ENCODE results near the gene BMX. TPM values are rescaled to one million over a fixed set of nuclear protein-coding genes. Genes with fewer than 3 reads are reported as not detected.

Gene BMX
- total RNA-seq, 1 donor from 2014 or later = 3.1 TPM

DNA sequence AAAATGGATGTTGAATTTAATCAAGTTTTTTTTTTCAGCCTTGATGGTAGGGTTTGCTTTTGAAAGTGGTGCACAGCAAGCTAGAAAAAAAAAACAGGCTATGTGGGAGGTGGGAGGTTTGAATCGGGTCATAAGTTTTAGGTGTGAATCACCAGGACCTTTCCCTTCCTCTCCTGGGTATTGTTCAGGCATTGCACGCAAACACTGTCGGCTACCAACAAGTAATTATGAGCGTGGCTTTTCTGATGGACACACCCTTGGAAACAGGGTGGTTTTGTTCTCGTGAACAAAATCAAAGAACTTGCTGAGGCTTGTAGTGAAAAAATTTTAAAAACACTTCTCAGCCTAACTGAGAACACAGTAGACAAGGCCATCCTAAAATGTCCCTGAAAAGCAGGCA is 25.6 kb upstream of the BMX start:
- Histone ChIP-seq H3K27ac (ENCODE audit: low read depth, low read length) (no peak overlapping the region), H3K9ac (ENCODE audit: low read depth in 1 of 3, low read length in 3 of 3) (no peak overlapping the region), H3K27me3 (ENCODE audit: control insufficient read depth in 3 of 3, insufficient read depth in 3 of 3, low read length in 3 of 3) (peaks cover 0 to 2% (median 0%) of the 10 kb centered on the region in 3 donors)

DNA sequence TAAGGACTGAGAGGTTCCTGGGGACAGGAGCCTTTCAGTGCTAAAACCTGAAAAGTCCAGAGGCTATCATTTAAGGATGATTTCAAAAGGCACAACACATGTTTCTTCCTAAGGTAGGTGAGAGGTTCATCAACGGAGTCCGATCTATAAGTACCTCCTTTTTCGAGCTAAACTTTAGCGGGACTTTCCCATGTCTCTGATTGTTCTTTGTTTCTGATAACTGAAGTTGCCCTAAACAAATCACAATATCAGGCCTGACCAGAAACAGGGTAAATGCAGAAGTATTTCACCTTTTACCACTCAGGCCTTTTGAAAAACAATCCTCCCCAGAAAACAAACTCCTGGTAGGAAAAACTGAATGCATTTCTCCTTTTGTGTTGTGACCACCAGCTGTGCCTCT is 25.1 kb upstream of the BMX start:
- peaks cover 0 to 2% (median 0%) of the 10 kb centered on the region in 3 donors for H3K27me3 ChIP-seq (ENCODE audit: control insufficient read depth in 3 of 3, insufficient read depth in 3 of 3, low read length in 3 of 3)
- no peak overlapping the region for H3K27ac ChIP-seq (ENCODE audit: low read depth, low read length)
- no peaks in the 10 kb centered on the region for H3K9me3 ChIP-seq (ENCODE audit: control insufficient read depth in 3 of 3, low read length in 3 of 3)
- peak overlapping the region in 1 of 3 donors; percentile 11 for H3K9ac ChIP-seq (ENCODE audit: low read depth in 1 of 3, low read length in 3 of 3)
- H3K4me3 ChIP-seq (ENCODE audit: low read length in 3 of 3) = no peak overlapping the region
- H3K4me1 ChIP-seq (ENCODE audit: control insufficient read depth in 3 of 3, insufficient read depth in 3 of 3, low read length in 3 of 3) = peaks cover 0 to 2% (median 0%) of the 10 kb centered on the region in 3 donors
- peaks cover 0 to 10% (median 2%) of the 10 kb centered on the region in 3 donors for H3K36me3 ChIP-seq (ENCODE audit: control insufficient read depth in 3 of 3, insufficient read depth in 3 of 3, low read length in 3 of 3)

More for the DNA sequence above, 25.6 kb upstream of the BMX start:
- H3K9me3 ChIP-seq (ENCODE audit: control insufficient read depth in 3 of 3, low read length in 3 of 3) = no peaks in the 10 kb centered on the region
- H3K4me3 ChIP-seq (ENCODE audit: low read length in 3 of 3) = no peak overlapping the region
- H3K36me3 ChIP-seq (ENCODE audit: control insufficient read depth in 3 of 3, insufficient read depth in 3 of 3, low read length in 3 of 3) = peaks cover 0 to 10% (median 2%) of the 10 kb centered on the region in 3 donors
- H3K4me1 ChIP-seq (ENCODE audit: control insufficient read depth in 3 of 3, insufficient read depth in 3 of 3, low read length in 3 of 3) = peaks cover 0 to 2% (median 0%) of the 10 kb centered on the region in 3 donors

DNA sequence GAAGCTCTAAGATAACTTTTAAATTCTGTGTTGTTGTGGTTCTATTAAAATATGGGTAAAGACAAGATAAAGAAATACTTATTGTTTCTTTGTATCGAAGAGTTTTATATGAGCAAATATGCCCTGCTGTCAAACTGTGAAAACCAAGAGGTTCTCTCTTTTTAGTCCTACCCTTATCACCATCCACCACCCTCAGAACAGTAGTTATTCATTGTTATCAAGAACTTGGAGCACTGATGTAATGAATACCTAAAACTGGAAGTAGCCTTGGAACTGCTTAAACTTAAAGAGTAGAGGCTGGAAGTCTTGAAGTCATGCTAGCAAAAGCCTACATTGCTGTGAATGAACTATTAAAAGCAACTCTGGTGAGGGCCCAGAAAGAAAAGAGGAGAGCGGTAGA is 16.7 kb upstream of the BMX start:
- H3K4me3 ChIP-seq (ENCODE audit: low read length in 3 of 3) = no peak overlapping the region
- H3K27me3 ChIP-seq (ENCODE audit: control insufficient read depth in 3 of 3, insufficient read depth in 3 of 3, low read length in 3 of 3) = no peaks in the 10 kb centered on the region
- no peak overlapping the region for H3K9ac ChIP-seq (ENCODE audit: low read depth in 1 of 3, low read length in 3 of 3)
- H3K9me3 ChIP-seq (ENCODE audit: control insufficient read depth in 3 of 3, low read length in 3 of 3) = no peaks in the 10 kb centered on the region
- H3K4me1 ChIP-seq (ENCODE audit: control insufficient read depth in 3 of 3, insufficient read depth in 3 of 3, low read length in 3 of 3) = peaks cover 0 to 4% (median 2%) of the 10 kb centered on the region in 3 donors
- H3K36me3 ChIP-seq (ENCODE audit: control insufficient read depth in 3 of 3, insufficient read depth in 3 of 3, low read length in 3 of 3) = peaks cover 0 to 7% (median 4%) of the 10 kb centered on the region in 3 donors
- H3K27ac ChIP-seq (ENCODE audit: low read depth, low read length) = no peak overlapping the region

DNA sequence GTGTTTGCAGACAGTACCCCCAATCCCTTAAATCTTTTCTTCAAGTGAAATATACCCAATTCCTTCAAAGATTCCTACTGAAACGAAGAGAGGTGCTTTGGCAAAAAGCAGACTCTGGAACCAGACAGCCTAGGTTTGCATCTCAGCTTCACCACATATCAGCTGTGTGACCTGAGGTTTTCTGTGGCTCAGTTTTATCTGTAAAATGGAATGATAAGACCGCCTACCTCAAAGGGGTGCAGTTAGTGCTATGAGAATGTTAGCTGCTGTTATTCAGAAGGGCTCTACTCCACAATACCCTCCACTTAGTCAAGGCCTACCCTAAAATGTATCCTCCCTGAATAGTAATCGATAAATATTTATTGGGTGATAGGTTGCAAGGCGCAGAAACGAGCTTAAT is 8.1 kb upstream of the BMX start:
- peaks cover 0 to 13% (median 4%) of the 10 kb centered on the region in 3 donors for H3K36me3 ChIP-seq (ENCODE audit: control insufficient read depth in 3 of 3, insufficient read depth in 3 of 3, low read length in 3 of 3)
- H3K9me3 ChIP-seq (ENCODE audit: control insufficient read depth in 3 of 3, low read length in 3 of 3) = no peaks in the 10 kb centered on the region
- peaks cover 6 to 12% (median 9%) of the 10 kb centered on the region in 3 donors for H3K4me1 ChIP-seq (ENCODE audit: control insufficient read depth in 3 of 3, insufficient read depth in 3 of 3, low read length in 3 of 3)
- peaks cover 0 to 3% (median 0%) of the 10 kb centered on the region in 3 donors for H3K27me3 ChIP-seq (ENCODE audit: control insufficient read depth in 3 of 3, insufficient read depth in 3 of 3, low read length in 3 of 3)
- H3K27ac ChIP-seq (ENCODE audit: low read depth, low read length) = peak overlapping the region; percentile 84
- peak overlapping the region; percentile 65 to 89 (median 77) for H3K4me3 ChIP-seq (ENCODE audit: low read length in 3 of 3)
- peak overlapping the region; percentile 72 to 87 (median 85) for H3K9ac ChIP-seq (ENCODE audit: low read depth in 1 of 3, low read length in 3 of 3)

DNA sequence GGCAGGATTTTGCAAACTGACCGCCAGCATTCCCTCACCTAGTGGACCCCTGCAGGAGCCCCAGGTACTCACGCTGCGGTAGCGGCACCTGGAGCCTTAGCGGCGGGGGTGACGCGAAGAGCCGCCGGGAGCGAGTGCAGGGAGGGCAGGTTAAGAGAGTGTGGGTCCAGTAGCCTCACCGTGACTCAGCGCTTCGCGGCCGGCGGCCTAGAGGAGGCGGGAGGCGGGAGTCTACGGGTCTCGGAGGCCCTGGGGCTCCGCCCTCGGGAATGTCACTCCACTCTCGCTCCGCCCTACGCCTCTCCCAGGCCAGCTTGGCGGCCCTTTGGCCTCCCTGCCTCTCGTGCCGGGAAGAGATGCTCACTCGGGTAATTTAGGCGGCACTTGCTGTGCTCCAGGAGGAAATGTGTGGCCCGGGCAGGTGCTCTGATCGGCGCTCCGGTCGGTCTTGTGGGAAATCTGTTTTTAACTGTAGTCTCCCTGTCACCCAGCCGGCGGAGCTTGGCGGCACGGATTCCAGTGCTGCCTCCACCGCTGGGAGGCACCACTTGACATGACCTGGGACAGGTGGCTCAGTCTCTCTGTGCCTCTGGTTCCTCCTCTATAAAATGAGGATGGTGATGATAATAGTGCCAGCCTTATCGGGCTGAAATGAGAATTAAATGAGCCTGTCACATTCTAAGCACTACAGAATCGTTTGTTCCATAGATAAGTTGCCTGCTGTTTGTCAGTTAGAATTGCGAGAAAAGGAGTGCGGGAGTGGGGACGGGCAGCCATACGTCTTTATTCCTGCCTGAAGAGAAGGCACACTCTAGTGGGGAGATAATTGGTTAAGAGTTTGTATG is 7.3 kb upstream of the BMX start, which contains the start of gene PIR:
Gene PIR, minus strand, starts transcription at position 216 of the 845 bp plus-strand sequence. CDS start 2,076 bp downstream, outside the sequence.
- Histone ChIP-seq H3K27ac (ENCODE audit: low read depth, low read length) (peak within 1 kb of the TSS; percentile 84), H3K9ac (ENCODE audit: low read depth in 1 of 3, low read length in 3 of 3) (peak within 1 kb of the TSS; percentile 72 to 87 (median 85)), H3K27me3 (ENCODE audit: control insufficient read depth in 3 of 3, insufficient read depth in 3 of 3, low read length in 3 of 3) (peaks cover 0 to 3% (median 0%) of the 10 kb centered on the region in 3 donors), H3K9me3 (ENCODE audit: control insufficient read depth in 3 of 3, low read length in 3 of 3) (no peaks in the 10 kb centered on the region), H3K4me1 (ENCODE audit: control insufficient read depth in 3 of 3, insufficient read depth in 3 of 3, low read length in 3 of 3) (peaks cover 6 to 12% (median 9%) of the 10 kb centered on the region in 3 donors), H3K36me3 (ENCODE audit: control insufficient read depth in 3 of 3, insufficient read depth in 3 of 3, low read length in 3 of 3) (peaks cover 0 to 11% (median 4%) of the 10 kb centered on the region in 3 donors), H3K4me3 (ENCODE audit: low read length in 3 of 3) (peak within 1 kb of the TSS; percentile 65 to 89 (median 77))

DNA sequence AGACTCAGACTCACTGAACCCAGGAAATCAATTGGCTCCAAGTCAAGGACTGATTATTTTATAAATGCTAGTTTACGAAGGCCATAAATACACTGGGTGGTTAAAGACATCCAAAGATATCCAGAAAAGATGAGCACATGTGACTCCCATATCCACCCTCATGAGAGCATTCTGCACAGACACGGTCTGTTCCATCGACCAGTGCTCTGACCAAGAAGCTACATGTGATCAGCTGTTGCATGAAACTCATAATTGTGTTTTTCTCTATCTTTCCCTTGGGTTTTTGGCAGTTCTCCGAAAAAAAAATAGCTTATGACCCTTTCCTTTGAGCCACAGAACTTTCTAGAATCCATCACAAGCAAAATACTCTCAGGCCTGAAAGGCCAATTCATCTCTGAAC is 4.8 kb upstream of the BMX start:
- Histone ChIP-seq H3K27ac (ENCODE audit: low read depth, low read length) (no peak overlapping the region), H3K4me3 (ENCODE audit: low read length in 3 of 3) (no peak overlapping the region), H3K9ac (ENCODE audit: low read depth in 1 of 3, low read length in 3 of 3) (no peak overlapping the region), H3K9me3 (ENCODE audit: control insufficient read depth in 3 of 3, low read length in 3 of 3) (no peaks in the 10 kb centered on the region), H3K4me1 (ENCODE audit: control insufficient read depth in 3 of 3, insufficient read depth in 3 of 3, low read length in 3 of 3) (peaks cover 6 to 12% (median 9%) of the 10 kb centered on the region in 3 donors), H3K36me3 (ENCODE audit: control insufficient read depth in 3 of 3, insufficient read depth in 3 of 3, low read length in 3 of 3) (peaks cover 0 to 3% (median 1%) of the 10 kb centered on the region in 3 donors), H3K27me3 (ENCODE audit: control insufficient read depth in 3 of 3, insufficient read depth in 3 of 3, low read length in 3 of 3) (peaks cover 0 to 3% (median 0%) of the 10 kb centered on the region in 3 donors)

DNA sequence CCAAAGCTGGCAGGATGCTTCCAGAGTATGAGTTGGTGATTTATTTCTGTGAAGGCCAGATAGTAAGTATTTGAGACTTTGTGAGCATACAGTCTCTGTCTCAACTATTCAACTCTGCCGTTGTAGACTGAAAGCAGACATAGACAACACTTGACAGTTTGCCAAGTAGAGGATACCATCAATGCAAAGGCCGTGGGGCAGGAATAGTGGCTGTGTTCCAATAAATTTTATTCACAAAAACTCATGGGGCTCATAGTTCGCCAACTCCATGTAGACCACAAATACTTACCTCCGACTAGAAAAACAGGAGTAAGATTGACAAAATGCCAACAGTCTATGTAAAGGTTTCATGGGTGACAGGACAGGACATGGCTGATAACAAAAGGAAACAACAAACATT is 3.8 kb upstream of the BMX start:
- Histone ChIP-seq H3K27ac (ENCODE audit: low read depth, low read length) (no peak overlapping the region), H3K27me3 (ENCODE audit: control insufficient read depth in 3 of 3, insufficient read depth in 3 of 3, low read length in 3 of 3) (peaks cover 0 to 3% (median 0%) of the 10 kb centered on the region in 3 donors), H3K9me3 (ENCODE audit: control insufficient read depth in 3 of 3, low read length in 3 of 3) (no peaks in the 10 kb centered on the region), H3K4me1 (ENCODE audit: control insufficient read depth in 3 of 3, insufficient read depth in 3 of 3, low read length in 3 of 3) (peaks cover 3 to 5% (median 3%) of the 10 kb centered on the region in 3 donors), H3K4me3 (ENCODE audit: low read length in 3 of 3) (no peak overlapping the region), H3K9ac (ENCODE audit: low read depth in 1 of 3, low read length in 3 of 3) (no peak overlapping the region), H3K36me3 (ENCODE audit: control insufficient read depth in 3 of 3, insufficient read depth in 3 of 3, low read length in 3 of 3) (no peaks in the 10 kb centered on the region)

DNA sequence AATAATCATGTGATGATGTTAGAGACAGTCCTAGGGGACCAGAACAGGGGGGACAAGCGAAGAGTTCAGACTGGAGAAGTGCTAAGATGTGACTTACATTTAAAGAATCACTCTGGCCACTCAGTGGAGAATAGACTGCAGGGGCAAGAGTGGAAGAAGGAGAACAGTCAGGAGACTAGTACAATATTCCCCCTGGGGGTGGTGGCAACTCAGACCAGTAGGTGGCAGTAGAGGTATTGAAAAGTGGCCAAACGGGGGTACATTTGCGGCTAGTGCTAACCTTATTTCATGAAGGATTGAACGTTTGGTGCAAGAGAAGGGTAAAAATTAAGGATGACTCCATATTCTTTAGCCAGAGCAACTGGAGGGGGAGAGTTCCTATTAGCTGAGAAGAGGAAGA is 2.7 kb upstream of the BMX start:
- peaks cover 0 to 5% (median 0%) of the 10 kb centered on the region in 3 donors for H3K4me1 ChIP-seq (ENCODE audit: control insufficient read depth in 3 of 3, insufficient read depth in 3 of 3, low read length in 3 of 3)
- H3K9me3 ChIP-seq (ENCODE audit: control insufficient read depth in 3 of 3, low read length in 3 of 3) = no peaks in the 10 kb centered on the region
- H3K36me3 ChIP-seq (ENCODE audit: control insufficient read depth in 3 of 3, insufficient read depth in 3 of 3, low read length in 3 of 3) = no peaks in the 10 kb centered on the region
- H3K9ac ChIP-seq (ENCODE audit: low read depth in 1 of 3, low read length in 3 of 3) = no peak overlapping the region
- H3K27me3 ChIP-seq (ENCODE audit: control insufficient read depth in 3 of 3, insufficient read depth in 3 of 3, low read length in 3 of 3) = peaks cover 0 to 3% (median 0%) of the 10 kb centered on the region in 3 donors
- no peak overlapping the region for H3K27ac ChIP-seq (ENCODE audit: low read depth, low read length)
- no peak overlapping the region for H3K4me3 ChIP-seq (ENCODE audit: low read length in 3 of 3)

DNA sequence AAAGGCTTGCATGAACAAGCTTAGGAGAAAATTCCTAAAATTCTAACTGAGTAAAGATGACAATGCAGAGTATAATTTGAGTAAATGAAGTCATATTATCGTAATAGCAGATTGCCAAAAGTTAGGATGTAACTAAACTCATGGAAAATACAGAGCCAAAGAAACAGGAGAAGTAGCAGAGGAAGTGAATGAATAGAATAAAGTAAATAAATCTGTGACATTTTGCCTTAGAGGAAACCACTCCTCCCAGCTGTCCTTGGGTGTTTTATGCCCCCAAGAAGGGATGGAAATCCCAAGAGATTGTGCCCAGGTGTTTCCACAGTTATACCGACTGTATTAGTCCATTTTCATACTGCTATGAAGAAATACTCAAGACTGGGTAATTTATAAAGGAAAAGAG is 1.9 kb upstream of the BMX start:
- Histone ChIP-seq H3K27me3 (ENCODE audit: control insufficient read depth in 3 of 3, insufficient read depth in 3 of 3, low read length in 3 of 3) (peaks cover 0 to 9% (median 0%) of the 10 kb centered on the region in 3 donors), H3K4me3 (ENCODE audit: low read length in 3 of 3) (no peak overlapping the region), H3K9me3 (ENCODE audit: control insufficient read depth in 3 of 3, low read length in 3 of 3) (no peaks in the 10 kb centered on the region), H3K4me1 (ENCODE audit: control insufficient read depth in 3 of 3, insufficient read depth in 3 of 3, low read length in 3 of 3) (peaks cover 0 to under 1% (median 0%) of the 10 kb centered on the region in 3 donors), H3K9ac (ENCODE audit: low read depth in 1 of 3, low read length in 3 of 3) (no peak overlapping the region), H3K36me3 (ENCODE audit: control insufficient read depth in 3 of 3, insufficient read depth in 3 of 3, low read length in 3 of 3) (no peaks in the 10 kb centered on the region), H3K27ac (ENCODE audit: low read depth, low read length) (no peak overlapping the region)

DNA sequence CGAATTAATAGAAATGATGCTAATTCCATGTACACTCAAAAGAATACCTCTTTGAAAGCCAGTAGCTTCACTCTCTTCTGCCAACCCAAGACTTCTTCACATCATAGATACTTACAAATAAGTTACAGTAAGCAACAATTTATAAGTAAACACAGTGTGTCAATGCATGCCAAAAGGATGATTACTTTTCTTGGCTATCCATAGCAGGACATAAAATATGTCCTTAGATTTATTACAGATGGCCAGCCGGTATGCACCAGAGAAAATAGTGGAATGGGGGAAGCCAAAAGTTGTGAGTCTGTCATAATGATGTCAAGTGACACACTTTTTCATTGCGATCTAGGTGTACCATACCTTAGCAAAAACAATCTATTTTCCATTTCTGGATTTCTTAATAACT is 631 bp upstream of the BMX start:
- Histone ChIP-seq H3K4me3 (ENCODE audit: low read length in 3 of 3) (no peak overlapping the region), H3K9me3 (ENCODE audit: control insufficient read depth in 3 of 3, low read length in 3 of 3) (no peaks in the 10 kb centered on the region), H3K9ac (ENCODE audit: low read depth in 1 of 3, low read length in 3 of 3) (no peak overlapping the region), H3K4me1 (ENCODE audit: control insufficient read depth in 3 of 3, insufficient read depth in 3 of 3, low read length in 3 of 3) (no peaks in the 10 kb centered on the region), H3K36me3 (ENCODE audit: control insufficient read depth in 3 of 3, insufficient read depth in 3 of 3, low read length in 3 of 3) (no peaks in the 10 kb centered on the region), H3K27me3 (ENCODE audit: control insufficient read depth in 3 of 3, insufficient read depth in 3 of 3, low read length in 3 of 3) (peaks cover 0 to 11% (median 0%) of the 10 kb centered on the region in 3 donors), H3K27ac (ENCODE audit: low read depth, low read length) (no peak overlapping the region)

Data from skeletal muscle tissue (tissue), 4 donors.